B cell (primary cell): ENCODE measurements around the gene CAMK2B.

Source experiments
- CTCF ChIP-seq: fragments of 200-600 bp; IDR thresholded peaks from one replicate; pipeline ENCODE4 v1.8.0; 2022; ENCODE audit warnings: antibody characterized with exemption, mild to moderate bottlenecking
- EZH2 ChIP-seq: IDR thresholded peaks from 2 replicates; pipeline ENCODE4 v1.6.1; 2012; ENCODE audit warnings: borderline replicate concordance, low read depth, mild to moderate bottlenecking, moderate library complexity, low read length; ENCODE audit not compliant: insufficient read depth, poor library complexity, severe bottlenecking

GRCh38 chr7:44239361-44239760 is 86.0 kb downstream of the CAMK2B start:
- no peak for TF ChIP-seq CTCF
- TF ChIP-seq EZH2, result no peak
